Measurements from ENCODE around the gene BUD31. TPM values are rescaled to one million over a fixed set of nuclear protein-coding genes. Genes with fewer than 3 reads are reported as not detected.

The BUD31 gene
- total and polyA plus RNA-seq, 2 experiments from 2014 or later: 77.1 to 247 TPM

DNA sequence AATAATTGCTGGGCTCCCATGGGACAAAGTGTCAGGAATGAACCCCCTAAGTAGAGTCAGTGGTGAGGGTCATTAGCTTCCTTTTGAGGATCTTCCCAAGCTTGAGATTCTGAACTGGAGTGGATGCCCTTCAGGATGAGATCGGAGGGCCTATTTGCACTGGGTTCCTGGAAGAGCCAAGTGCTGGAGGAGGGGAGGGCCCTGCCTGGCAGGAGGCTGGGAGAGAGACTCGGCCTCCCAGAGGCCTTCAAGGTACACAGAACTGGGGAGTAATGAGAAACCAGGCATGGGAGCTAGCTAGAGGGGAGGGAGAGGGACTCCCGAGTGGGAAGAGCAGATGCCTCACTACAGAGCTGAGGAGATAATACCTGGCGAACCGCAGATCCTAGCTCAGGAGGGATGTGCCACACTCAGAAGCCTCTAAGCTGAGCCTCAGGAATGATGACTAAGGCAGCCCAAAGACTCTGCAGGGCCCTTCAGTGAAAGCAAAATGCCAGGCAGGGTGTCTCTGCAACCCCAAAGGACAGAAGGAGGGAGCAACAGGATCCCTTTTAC lies 9.8 kb upstream of the BUD31 start:
- H3K9me3 Mint-ChIP-seq: no peaks in the 10 kb centered on the region
- Histone ChIP-seq H3F3A (replicated peaks; ENCODE audit: low read depth) (peaks cover 29% of the 10 kb centered on the region), H3K27ac (ENCODE audit: low read depth) (no peak overlapping the region), H4K20me1 (replicated peaks; ENCODE audit: insufficient read depth) (peaks cover 30% of the 10 kb centered on the region), H3K9me2 (ENCODE audit: insufficient read depth) (no peaks in the 10 kb centered on the region), H3K4me3 (no peak overlapping the region), H3K27me3 (ENCODE audit: insufficient read depth) (no peaks in the 10 kb centered on the region), H3K79me2 (replicated peaks; ENCODE audit: insufficient read depth) (peaks cover 9% of the 10 kb centered on the region), H3K36me3 (ENCODE audit: insufficient read depth) (peaks cover 38% of the 10 kb centered on the region), H3K4me1 (ENCODE audit: insufficient read depth) (0 out of 2 replicates have a peak, but pooled peaks cover under 1% of the 10 kb centered on the region), H3K4me2 (no peak overlapping the region), H2AFZ (no peak overlapping the region)
- no peak overlapping the region for H3K27ac Mint-ChIP-seq
- no peak overlapping the region for H3K4me3 Mint-ChIP-seq
- peaks cover 30% of the 10 kb centered on the region for H3K27me3 Mint-ChIP-seq (ENCODE audit: insufficient read depth, low read depth, poor library complexity)
- H3K36me3 Mint-ChIP-seq (ENCODE audit: low read depth): peaks cover 92% of the 10 kb centered on the region
- no peak for ATAC-seq
- H3K4me1 Mint-ChIP-seq: peaks cover 8% of the 10 kb centered on the region; the same call in 2 of the 3 replicates
- DNase-seq (ENCODE audit: low spot score): no peak
- no peak for TF ChIP-seq ZNF114 (CRISPR knock-in tag; IDR thresholded peaks at IDR 0.05)
- TF ChIP-seq, protein P1, sequence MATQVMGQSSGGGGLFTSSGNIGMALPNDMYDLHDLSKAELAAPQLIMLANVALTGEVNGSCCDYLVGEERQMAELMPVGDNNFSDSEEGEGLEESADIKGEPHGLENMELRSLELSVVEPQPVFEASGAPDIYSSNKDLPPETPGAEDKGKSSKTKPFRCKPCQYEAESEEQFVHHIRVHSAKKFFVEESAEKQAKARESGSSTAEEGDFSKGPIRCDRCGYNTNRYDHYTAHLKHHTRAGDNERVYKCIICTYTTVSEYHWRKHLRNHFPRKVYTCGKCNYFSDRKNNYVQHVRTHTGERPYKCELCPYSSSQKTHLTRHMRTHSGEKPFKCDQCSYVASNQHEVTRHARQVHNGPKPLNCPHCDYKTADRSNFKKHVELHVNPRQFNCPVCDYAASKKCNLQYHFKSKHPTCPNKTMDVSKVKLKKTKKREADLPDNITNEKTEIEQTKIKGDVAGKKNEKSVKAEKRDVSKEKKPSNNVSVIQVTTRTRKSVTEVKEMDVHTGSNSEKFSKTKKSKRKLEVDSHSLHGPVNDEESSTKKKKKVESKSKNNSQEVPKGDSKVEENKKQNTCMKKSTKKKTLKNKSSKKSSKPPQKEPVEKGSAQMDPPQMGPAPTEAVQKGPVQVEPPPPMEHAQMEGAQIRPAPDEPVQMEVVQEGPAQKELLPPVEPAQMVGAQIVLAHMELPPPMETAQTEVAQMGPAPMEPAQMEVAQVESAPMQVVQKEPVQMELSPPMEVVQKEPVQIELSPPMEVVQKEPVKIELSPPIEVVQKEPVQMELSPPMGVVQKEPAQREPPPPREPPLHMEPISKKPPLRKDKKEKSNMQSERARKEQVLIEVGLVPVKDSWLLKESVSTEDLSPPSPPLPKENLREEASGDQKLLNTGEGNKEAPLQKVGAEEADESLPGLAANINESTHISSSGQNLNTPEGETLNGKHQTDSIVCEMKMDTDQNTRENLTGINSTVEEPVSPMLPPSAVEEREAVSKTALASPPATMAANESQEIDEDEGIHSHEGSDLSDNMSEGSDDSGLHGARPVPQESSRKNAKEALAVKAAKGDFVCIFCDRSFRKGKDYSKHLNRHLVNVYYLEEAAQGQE (IDR thresholded peaks at IDR 0.05; ENCODE audit: unreplicated experiment): no peak
- no peak for TF ChIP-seq JUNB (IDR thresholded peaks at IDR 0.05; ENCODE audit: unreplicated experiment)
- TF ChIP-seq, protein P2, sequence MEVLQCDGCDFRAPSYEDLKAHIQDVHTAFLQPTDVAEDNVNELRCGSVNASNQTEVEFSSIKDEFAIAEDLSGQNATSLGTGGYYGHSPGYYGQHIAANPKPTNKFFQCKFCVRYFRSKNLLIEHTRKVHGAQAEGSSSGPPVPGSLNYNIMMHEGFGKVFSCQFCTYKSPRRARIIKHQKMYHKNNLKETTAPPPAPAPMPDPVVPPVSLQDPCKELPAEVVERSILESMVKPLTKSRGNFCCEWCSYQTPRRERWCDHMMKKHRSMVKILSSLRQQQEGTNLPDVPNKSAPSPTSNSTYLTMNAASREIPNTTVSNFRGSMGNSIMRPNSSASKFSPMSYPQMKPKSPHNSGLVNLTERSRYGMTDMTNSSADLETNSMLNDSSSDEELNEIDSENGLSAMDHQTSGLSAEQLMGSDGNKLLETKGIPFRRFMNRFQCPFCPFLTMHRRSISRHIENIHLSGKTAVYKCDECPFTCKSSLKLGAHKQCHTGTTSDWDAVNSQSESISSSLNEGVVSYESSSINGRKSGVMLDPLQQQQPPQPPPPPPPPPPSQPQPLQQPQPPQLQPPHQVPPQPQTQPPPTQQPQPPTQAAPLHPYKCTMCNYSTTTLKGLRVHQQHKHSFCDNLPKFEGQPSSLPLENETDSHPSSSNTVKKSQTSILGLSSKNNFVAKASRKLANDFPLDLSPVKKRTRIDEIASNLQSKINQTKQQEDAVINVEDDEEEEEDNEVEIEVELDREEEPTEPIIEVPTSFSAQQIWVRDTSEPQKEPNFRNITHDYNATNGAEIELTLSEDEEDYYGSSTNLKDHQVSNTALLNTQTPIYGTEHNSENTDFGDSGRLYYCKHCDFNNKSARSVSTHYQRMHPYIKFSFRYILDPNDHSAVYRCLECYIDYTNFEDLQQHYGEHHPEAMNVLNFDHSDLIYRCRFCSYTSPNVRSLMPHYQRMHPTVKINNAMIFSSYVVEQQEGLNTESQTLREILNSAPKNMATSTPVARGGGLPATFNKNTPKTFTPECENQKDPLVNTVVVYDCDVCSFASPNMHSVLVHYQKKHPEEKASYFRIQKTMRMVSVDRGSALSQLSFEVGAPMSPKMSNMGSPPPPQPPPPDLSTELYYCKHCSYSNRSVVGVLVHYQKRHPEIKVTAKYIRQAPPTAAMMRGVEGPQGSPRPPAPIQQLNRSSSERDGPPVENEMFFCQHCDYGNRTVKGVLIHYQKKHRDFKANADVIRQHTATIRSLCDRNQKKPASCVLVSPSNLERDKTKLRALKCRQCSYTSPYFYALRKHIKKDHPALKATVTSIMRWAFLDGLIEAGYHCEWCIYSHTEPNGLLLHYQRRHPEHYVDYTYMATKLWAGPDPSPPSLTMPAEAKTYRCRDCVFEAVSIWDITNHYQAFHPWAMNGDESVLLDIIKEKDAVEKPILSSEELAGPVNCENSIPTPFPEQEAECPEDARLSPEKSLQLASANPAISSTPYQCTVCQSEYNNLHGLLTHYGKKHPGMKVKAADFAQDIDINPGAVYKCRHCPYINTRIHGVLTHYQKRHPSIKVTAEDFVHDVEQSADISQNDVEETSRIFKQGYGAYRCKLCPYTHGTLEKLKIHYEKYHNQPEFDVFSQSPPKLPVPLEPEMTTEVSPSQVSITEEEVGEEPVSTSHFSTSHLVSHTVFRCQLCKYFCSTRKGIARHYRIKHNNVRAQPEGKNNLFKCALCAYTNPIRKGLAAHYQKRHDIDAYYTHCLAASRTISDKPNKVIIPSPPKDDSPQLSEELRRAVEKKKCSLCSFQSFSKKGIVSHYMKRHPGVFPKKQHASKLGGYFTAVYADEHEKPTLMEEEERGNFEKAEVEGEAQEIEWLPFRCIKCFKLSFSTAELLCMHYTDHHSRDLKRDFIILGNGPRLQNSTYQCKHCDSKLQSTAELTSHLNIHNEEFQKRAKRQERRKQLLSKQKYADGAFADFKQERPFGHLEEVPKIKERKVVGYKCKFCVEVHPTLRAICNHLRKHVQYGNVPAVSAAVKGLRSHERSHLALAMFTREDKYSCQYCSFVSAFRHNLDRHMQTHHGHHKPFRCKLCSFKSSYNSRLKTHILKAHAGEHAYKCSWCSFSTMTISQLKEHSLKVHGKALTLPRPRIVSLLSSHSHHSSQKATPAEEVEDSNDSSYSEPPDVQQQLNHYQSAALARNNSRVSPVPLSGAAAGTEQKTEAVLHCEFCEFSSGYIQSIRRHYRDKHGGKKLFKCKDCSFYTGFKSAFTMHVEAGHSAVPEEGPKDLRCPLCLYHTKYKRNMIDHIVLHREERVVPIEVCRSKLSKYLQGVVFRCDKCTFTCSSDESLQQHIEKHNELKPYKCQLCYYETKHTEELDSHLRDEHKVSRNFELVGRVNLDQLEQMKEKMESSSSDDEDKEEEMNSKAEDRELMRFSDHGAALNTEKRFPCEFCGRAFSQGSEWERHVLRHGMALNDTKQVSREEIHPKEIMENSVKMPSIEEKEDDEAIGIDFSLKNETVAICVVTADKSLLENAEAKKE (CRISPR knock-in tag; IDR thresholded peaks at IDR 0.05): no peak
- no peak for TF ChIP-seq NANOG (IDR thresholded peaks at IDR 0.05; ENCODE audit: borderline replicate concordance)
- no peak for TF ChIP-seq CTCF (conservative IDR thresholded peaks at IDR 0.05; ENCODE audit: low read depth in 2 of 2)
